AG09309 (cell line): ENCODE results near the gene NUP160.
A peak's percentile ranks its signal among the peaks of the same experiment; 100 is the strongest.
"Not testable (repeated sequence)": the region's sequence is repeated elsewhere in the genome, so short reads cannot be mapped to it uniquely, and the experiment has no call there.

Source experiments
- DNase-seq: peaks from one replicate; pipeline ENCODE4 v3.0.0-alpha.2; 2010; ENCODE audit warnings: low read depth
- H3K4me3 ChIP-seq: 2 replicates; pipeline ENCODE4 v1.5.1; 2011; ENCODE audit warnings: mild to moderate bottlenecking, low read depth, low read length, moderate library complexity; ENCODE audit not compliant: control insufficient read depth
- TF ChIP-seq, protein P1 (sequence below): IDR thresholded peaks from 2 replicates; pipeline ENCODE4 v1.5.1; 2011; ENCODE audit warnings: mild to moderate bottlenecking, low read depth, low read length, inconsistent platforms; ENCODE audit not compliant: insufficient read depth, control insufficient read depth; ENCODE audit errors: missing control alignments

The NUP160 gene

DNA sequence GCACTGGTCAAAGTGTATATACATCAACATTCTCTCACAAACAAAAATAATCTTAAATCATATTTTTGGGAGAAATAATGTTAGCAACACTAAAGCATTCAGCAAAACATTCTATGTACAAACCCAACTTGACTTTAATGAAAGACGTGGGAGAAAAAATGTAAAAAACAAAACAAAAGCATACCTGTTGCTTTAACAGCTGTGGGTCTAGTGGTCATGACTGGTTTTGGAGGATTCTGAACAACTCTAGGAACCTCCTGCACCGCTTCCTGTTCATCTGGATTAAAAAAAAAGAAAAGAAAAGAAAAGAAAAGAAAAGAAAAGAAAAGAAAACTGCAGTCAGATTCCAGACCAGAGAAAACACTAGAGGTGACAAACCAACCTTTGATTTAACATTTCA is 83.1 kb downstream of the NUP160 start:
- TF ChIP-seq, protein P1, sequence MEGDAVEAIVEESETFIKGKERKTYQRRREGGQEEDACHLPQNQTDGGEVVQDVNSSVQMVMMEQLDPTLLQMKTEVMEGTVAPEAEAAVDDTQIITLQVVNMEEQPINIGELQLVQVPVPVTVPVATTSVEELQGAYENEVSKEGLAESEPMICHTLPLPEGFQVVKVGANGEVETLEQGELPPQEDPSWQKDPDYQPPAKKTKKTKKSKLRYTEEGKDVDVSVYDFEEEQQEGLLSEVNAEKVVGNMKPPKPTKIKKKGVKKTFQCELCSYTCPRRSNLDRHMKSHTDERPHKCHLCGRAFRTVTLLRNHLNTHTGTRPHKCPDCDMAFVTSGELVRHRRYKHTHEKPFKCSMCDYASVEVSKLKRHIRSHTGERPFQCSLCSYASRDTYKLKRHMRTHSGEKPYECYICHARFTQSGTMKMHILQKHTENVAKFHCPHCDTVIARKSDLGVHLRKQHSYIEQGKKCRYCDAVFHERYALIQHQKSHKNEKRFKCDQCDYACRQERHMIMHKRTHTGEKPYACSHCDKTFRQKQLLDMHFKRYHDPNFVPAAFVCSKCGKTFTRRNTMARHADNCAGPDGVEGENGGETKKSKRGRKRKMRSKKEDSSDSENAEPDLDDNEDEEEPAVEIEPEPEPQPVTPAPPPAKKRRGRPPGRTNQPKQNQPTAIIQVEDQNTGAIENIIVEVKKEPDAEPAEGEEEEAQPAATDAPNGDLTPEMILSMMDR = no peak
- no peak for DNase-seq
- peak overlapping the region; percentile 69; the same call in 1 of the 2 replicates for H3K4me3 ChIP-seq

DNA sequence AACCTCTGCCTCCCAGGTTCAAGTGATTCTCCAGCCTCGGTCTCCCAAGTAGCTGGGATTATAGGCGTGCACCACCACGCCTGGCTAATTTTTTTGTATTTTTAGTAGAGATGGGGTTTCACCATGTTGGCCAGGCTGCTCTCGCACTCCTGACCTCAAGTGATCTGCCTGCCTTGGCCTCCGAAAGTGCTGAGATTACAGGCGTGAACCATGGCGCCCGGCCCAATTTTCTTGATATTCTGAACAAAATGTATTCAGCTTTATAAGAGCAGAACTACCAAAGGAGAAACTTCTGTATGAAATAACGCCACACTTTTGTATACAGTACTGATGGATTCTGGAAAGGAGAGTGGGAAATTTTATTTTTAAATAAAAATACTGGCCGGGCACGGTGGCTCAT is 88.9 kb downstream of the NUP160 start:
- DNase-seq, H3K4me3 ChIP-seq: not testable (repeated sequence)

DNA sequence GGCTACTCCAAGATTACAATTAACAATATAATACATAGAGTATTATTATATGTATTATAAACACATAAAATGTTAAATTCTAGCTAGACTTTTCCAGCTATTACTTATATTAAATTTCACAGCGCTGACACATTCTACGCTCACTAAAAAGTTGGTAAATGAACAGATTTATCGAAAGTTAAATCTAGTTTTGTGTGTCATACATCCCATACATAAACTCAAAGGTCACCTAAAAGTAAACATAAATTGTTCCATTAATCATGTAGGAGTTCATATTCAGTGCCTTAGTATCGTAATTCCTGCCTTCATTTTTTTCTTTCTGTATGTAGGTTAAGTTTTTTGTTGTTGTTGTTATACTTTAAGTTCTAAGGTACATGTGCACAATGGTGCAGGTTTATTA is 91.9 kb downstream of the NUP160 start:
- DNase-seq = no peak
- TF ChIP-seq, protein P1 = no peak
- H3K4me3 ChIP-seq = no peak overlapping the region

DNA sequence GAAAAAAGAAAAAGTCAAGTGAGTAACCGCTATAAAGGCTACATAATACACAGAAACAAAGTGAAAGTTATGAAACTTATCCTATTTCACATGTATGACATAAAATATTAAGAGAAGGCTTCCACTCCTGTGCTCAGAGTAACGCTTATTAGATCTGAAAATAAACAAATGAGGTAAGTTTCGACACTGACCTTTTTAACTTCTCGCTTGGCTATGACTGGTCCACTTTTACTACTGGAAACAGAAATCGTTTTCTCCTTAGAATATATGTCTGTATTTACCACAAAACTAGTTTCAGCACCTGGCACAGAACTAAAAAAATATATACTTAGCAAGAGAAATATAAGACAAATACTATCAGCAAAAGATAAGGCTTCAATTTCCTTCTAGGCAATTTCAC is 97.4 kb downstream of the NUP160 start:
- no peak for DNase-seq
- TF ChIP-seq, protein P1 = no peak
- H3K4me3 ChIP-seq = no peak overlapping the region

DNA sequence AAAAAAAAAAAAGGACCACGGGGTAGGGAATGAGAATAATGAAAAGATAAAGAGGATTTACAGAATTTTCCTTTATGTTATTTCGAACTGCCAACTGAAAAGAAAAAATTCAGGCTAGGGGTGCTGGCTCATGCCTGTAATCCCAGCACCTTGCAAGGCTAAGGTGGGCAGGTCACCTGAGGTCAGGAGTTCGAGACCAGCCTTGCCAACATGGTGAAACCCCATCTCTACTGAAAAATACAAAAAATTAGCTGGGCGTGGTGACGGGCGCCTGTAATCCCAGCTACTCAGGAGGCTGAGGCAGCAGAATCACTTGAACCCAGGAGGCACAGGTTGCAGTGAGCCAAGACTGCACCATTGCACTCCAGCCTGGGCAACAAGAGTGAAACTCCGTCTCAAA is 105.7 kb downstream of the NUP160 start:
- not testable (repeated sequence) for H3K4me3 ChIP-seq, DNase-seq

DNA sequence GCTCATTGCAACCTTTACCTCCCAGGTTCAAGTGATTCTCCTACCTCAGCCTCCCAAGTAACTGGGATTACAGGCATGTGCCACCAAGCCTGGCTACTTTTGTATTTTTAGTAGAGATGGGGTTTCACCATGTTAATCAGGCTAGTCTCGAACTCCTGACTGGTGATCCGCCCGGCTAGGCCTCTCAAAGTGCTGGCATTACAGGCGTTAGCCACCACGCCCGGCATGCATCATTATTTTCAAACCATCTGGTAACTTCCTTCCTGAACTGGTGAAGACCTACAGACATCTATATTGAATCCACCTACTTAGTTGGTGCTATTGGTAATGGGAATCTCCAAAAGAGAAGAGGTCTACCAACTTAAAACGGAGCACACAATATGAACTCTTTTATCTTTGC is 110.3 kb downstream of the NUP160 start:
- not testable (repeated sequence) for H3K4me3 ChIP-seq, DNase-seq

DNA sequence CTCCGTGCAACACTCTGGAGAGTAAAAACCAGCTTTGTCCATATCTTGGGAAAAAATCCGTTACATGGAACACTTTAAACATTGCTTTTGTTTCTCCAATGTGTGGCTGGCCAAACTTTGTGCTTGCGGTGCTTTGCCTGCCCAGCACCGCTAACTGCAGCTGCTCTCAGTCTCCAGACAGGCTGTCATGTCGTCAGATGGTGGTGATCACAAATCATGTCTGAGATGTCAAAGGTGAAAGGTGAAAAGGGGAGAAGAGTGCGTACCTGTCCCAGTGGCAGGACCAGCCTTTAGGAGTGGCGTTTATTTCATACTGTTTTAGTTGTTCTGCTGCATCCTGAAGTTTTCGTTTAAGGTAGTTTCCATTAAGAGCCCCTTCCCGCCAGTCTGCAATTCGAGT is 115.9 kb downstream of the NUP160 start:
- TF ChIP-seq, protein P1 = no peak
- H3K4me3 ChIP-seq = no peak overlapping the region
- DNase-seq = no peak

DNA sequence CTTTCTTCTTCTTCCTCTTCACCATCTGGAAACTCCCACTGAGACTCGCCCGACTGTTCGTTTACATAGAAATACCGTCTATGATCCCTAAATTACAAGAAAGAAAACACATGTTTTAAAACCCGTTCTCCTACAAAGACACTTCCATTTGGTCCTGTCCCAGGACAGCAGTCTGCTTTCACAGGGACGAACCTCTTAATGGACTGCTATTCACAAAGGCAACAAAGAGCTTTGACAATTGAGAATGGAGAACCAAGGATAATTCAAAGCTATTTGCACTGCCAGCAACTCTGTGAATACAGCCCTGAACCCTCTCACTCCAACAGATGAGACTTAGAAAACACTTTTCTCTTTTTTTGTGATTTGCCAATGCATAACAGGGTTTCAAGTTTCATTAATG is 116.7 kb downstream of the NUP160 start:
- DNase-seq = no peak
- no peak overlapping the region for H3K4me3 ChIP-seq
- TF ChIP-seq, protein P1 = no peak
